ENCODE measurements around the gene PALM2AKAP2.

The PALM2AKAP2 gene

DNA sequence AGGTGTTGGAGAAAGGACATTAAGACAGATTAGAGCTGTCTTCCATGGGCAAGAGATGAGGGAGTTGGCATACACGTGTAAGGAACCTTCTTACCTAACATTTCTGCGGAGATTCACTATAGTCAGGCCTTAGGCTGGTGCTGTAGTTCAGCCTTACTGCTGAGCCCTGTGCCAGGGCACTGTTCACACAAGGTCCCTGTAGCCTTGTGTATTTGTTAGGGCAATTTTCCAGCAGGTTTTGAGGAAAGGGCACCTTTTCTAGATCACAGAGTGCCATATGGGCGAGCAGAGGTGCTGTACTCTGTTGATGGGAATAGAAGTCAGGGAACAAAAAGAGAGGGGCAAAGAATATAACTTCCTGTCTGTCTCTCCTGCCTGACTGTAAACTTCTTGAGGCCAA is 15.6 kb downstream of the PALM2AKAP2 start:
- TF ChIP-seq ZFP3 (CRISPR knock-in tag; IDR thresholded peaks at IDR 0.05) (no peak), ESRRG (CRISPR knock-in tag; IDR thresholded peaks at IDR 0.05) (no peak), ARNTL (CRISPR knock-in tag; IDR thresholded peaks at IDR 0.05; ENCODE audit: borderline replicate concordance, low read depth) (no peak), ZFP30 (CRISPR knock-in tag; IDR thresholded peaks at IDR 0.05) (no peak), POU6F1 (CRISPR knock-in tag; IDR thresholded peaks at IDR 0.05; ENCODE audit: borderline replicate concordance, low read depth) (no peak), ZNF565 (CRISPR knock-in tag; conservative IDR thresholded peaks at IDR 0.05; ENCODE audit: low read depth) (no peak)
- no peak for ATAC-seq

DNA sequence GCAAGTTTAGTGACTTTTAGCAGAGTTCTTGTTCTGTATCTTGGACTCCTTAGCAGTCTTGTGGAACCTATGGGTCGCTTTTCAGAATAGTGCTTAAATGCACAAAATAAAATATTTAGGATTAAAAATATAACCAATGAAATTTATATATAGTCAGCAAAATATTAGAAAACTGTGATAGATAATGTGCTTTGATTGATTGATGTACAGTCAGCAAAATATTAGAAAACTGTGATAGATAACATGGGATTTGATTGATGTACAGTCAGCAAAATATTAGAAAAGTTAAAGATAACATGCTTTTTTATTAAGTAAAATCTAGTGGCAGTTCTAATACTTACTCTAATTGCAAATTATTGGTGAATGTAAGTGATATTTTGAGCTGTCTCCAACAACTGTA is 16.1 kb downstream of the PALM2AKAP2 start:
- no peak for ATAC-seq
- TF ChIP-seq ESRRG (CRISPR knock-in tag; IDR thresholded peaks at IDR 0.05) (no peak), RARB (CRISPR knock-in tag; IDR thresholded peaks at IDR 0.05) (no peak), CSDC2 (CRISPR knock-in tag; IDR thresholded peaks at IDR 0.05) (no peak), OSR1 (CRISPR knock-in tag; IDR thresholded peaks at IDR 0.05) (no peak), SNAI2 (CRISPR knock-in tag; IDR thresholded peaks at IDR 0.05) (no peak), PATZ1 (CRISPR knock-in tag; IDR thresholded peaks at IDR 0.05; ENCODE audit: borderline replicate concordance) (no peak), PPARA (CRISPR knock-in tag; IDR thresholded peaks at IDR 0.05; ENCODE audit: borderline replicate concordance) (no peak)

DNA sequence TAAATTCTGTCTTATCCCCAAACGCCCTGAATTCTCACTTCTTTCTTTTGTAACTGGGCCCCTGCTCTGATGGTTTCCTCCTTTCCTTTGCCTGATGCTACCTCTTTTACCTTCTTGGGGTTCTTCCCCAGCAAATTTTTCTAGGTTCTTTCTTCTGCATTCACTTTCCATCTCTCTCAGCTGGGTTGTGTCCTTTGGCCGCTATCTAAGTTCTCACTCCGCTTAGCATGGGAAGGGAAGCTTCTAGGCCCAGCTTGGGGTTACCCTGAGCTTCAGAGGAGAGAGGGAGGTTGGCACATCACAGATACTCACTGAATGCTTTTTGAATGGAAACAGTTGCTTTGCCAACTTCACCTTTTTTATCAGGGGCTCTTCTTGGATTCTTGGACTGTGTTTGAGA is 17.0 kb downstream of the PALM2AKAP2 start:
- TF ChIP-seq ZNF8 (CRISPR knock-in tag; IDR thresholded peaks at IDR 0.05), result no peak
- no peak for ATAC-seq

- no peak for ATAC-seq
- no peak for TF ChIP-seq ARNTL (CRISPR knock-in tag; IDR thresholded peaks at IDR 0.05; ENCODE audit: borderline replicate concordance, low read depth)
- TF ChIP-seq CSRNP3 (CRISPR knock-in tag; IDR thresholded peaks at IDR 0.05), result no peak
- TF ChIP-seq ZFP30 (CRISPR knock-in tag; IDR thresholded peaks at IDR 0.05), result no peak
- no peak for TF ChIP-seq BACH2 (CRISPR knock-in tag; IDR thresholded peaks at IDR 0.05; ENCODE audit: borderline replicate concordance)
- no peak for TF ChIP-seq ZNF70 (CRISPR knock-in tag; IDR thresholded peaks at IDR 0.05)
- TF ChIP-seq ZC3H10 (CRISPR knock-in tag; IDR thresholded peaks at IDR 0.05), result no peak
- TF ChIP-seq ZNF565 (CRISPR knock-in tag; conservative IDR thresholded peaks at IDR 0.05; ENCODE audit: low read depth), result no peak
- no peak for TF ChIP-seq RARB (CRISPR knock-in tag; IDR thresholded peaks at IDR 0.05)
- no peak for TF ChIP-seq TCF4 (CRISPR knock-in tag; IDR thresholded peaks at IDR 0.05; ENCODE audit: borderline replicate concordance)
- no peak for TF ChIP-seq CSDC2 (CRISPR knock-in tag; IDR thresholded peaks at IDR 0.05)
- no peak for TF ChIP-seq SNAI2 (CRISPR knock-in tag; IDR thresholded peaks at IDR 0.05)
- TF ChIP-seq POU6F1 (CRISPR knock-in tag; IDR thresholded peaks at IDR 0.05; ENCODE audit: borderline replicate concordance, low read depth), result no peak
- TF ChIP-seq TSHZ2 (CRISPR knock-in tag; IDR thresholded peaks at IDR 0.05), result no peak
These were observed 17.5 kb downstream of the PALM2AKAP2 start for GRCh38 chr9:109797509-109797908.

All from SK-N-SH treated with all-trans-retinoic acid at 6 μM for 48 hours (cell line).